Peyer's patch (tissue), 4 donors: ENCODE data around the gene AOPEP. TPM values are rescaled to one million over a fixed set of nuclear protein-coding genes. Genes with fewer than 3 reads are reported as not detected.

Source experiments
- DNase-seq, 3 donors: peaks; one replicate each; pipeline ENCODE4 v3.0.0-alpha.2; 2017 to 2019
- H3K27ac ChIP-seq, 4 donors: fragments of 200-600 bp; sonication (generic); one replicate each; pipeline ENCODE4 v1.5.1; 2016 to 2019
- H3K27me3 ChIP-seq, 2 donors: fragments of 200-600 bp; sonication (generic); one replicate each; pipeline ENCODE4 v1.5.1; 2019
- H3K36me3 ChIP-seq, 3 donors: fragments of 200-600 bp; sonication (generic); one replicate each; pipeline ENCODE4 v1.5.1; 2016 to 2019
- H3K4me1 ChIP-seq, 4 donors: fragments of 200-600 bp; sonication (generic); one replicate each; pipeline ENCODE4 v1.5.1; 2016 to 2019
- H3K4me3 ChIP-seq, 4 donors: fragments of 200-600 bp; sonication (generic); 1 replicate in 3 of 4; 2 replicates in 1 of 4; pipeline ENCODE4 v1.5.1; 2016 to 2019; ENCODE audit warnings: mild to moderate bottlenecking in 1 of 4
- H3K9me3 ChIP-seq, 4 donors: fragments of 200-600 bp; sonication (generic); one replicate each; pipeline ENCODE4 v1.5.1; 2016 to 2019; ENCODE audit warnings: mild to moderate bottlenecking in 1 of 4
- POLR2A ChIP-seq, 2 donors: fragments of 450-650 bp; IDR thresholded peaks; one replicate each; pipeline ENCODE4 v1.5.1; 2017; ENCODE audit warnings: antibody characterized with exemption in 2 of 2, mild to moderate bottlenecking in 2 of 2, moderate library complexity in 2 of 2
- total RNA-seq, 4 donors: library from RNA; depleted of rRNA; stranded (reverse); fragments of >200 nt; gene quantifications; one replicate each; pipeline ENCODE4 v1.1.0, GENCODE V29; 2016
- TF ChIP-seq, protein P1 (sequence below), 6 experiments: fragments of 450-650 bp in 4 of 6; fragments of 200-600 bp in 2 of 6; sonication (generic) in 1 of 6; IDR thresholded peaks; one replicate each; pipeline ENCODE4 v1.5.1; 2017 to 2019; ENCODE audit warnings: antibody characterized with exemption in 6 of 6, mild to moderate bottlenecking in 3 of 6, moderate library complexity in 1 of 6

AOPEP gene
- total RNA-seq, 4 donors from 2014 or later = 83.5 to 272 (median 117) TPM

- Histone ChIP-seq H3K9me3 (no peaks in the 10 kb centered on the region), H3K4me1 (peaks cover 0 to 73% (median 0%) of the 10 kb centered on the region in 4 donors), H3K36me3 (peaks cover 0 to 27% (median 0%) of the 10 kb centered on the region in 3 donors), H3K27me3 (no peaks in the 10 kb centered on the region), H3K27ac (peak overlapping the region in 1 of 4 donors; percentile 71), H3K4me3 (no peak overlapping the region)
- TF ChIP-seq, protein P1, sequence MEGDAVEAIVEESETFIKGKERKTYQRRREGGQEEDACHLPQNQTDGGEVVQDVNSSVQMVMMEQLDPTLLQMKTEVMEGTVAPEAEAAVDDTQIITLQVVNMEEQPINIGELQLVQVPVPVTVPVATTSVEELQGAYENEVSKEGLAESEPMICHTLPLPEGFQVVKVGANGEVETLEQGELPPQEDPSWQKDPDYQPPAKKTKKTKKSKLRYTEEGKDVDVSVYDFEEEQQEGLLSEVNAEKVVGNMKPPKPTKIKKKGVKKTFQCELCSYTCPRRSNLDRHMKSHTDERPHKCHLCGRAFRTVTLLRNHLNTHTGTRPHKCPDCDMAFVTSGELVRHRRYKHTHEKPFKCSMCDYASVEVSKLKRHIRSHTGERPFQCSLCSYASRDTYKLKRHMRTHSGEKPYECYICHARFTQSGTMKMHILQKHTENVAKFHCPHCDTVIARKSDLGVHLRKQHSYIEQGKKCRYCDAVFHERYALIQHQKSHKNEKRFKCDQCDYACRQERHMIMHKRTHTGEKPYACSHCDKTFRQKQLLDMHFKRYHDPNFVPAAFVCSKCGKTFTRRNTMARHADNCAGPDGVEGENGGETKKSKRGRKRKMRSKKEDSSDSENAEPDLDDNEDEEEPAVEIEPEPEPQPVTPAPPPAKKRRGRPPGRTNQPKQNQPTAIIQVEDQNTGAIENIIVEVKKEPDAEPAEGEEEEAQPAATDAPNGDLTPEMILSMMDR (IDR thresholded peaks at IDR 0.05) = no peak
- no peak for TF ChIP-seq POLR2A (IDR thresholded peaks at IDR 0.05)
- no peak for DNase-seq
These were observed 340.6 kb downstream of the AOPEP start for GRCh38 chr9:95067057-95067456.

DNA sequence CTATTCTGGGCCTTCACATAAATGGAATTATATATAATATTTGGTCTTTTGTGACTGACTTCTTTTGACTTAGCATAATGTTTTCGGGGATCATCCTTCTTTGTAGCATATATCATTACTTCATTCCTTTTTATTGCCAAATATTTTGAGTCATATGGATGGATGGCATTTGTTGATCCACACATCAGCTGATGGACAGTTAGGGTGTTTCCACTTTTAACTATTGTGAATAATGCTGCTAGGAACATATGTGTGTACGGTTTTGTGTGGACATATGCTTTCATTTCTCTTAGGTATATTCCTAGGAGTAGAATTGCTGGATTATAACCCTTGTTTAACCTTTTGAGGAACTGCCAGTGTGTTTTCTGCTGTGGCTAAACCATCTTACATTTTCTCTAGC, 341.4 kb downstream of the AOPEP start:
- TF ChIP-seq, protein P1 (IDR thresholded peaks at IDR 0.05) = no peak
- no peak for TF ChIP-seq POLR2A (IDR thresholded peaks at IDR 0.05)
- peak overlapping the region in 1 of 4 donors; percentile 13 for H3K27ac ChIP-seq

DNA sequence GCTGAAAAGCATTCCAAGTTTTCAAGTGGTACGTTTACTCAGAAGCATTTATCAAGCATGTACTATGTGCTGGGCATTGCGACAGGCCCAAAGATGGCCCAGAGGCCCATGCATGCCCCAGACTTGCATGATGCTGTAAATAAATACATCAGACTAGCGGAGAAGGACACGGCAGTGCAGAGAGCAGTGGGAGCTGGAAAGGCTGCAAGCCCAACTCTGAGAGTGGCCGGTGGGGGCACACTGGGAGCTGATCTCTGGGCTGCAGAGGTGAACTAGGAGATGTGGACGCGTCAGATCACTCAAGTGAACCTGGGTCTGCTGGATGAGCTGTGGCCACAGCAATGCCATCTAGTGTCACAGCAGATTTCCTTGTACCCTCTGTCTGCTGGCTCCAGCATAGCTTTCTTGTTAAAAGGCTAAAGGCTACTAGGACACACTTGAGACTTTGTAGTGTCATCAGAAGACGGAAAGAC, 344.1 kb downstream of the AOPEP start:
- no peak for TF ChIP-seq POLR2A (IDR thresholded peaks at IDR 0.05)
- TF ChIP-seq, protein P1 (IDR thresholded peaks at IDR 0.05) = peak in 3 of 6 experiments; percentile 24 to 36 (median 29)
- Histone ChIP-seq H3K27me3 (no peaks in the 10 kb centered on the region), H3K4me3 (no peak overlapping the region), H3K4me1 (peaks cover 0 to 60% (median 0%) of the 10 kb centered on the region in 4 donors), H3K36me3 (peaks cover 0 to 8% (median 0%) of the 10 kb centered on the region in 3 donors), H3K27ac (peak overlapping the region in 2 of 4 donors; percentile 54 to 55), H3K9me3 (no peaks in the 10 kb centered on the region)
- no peak for DNase-seq

More for the DNA sequence above, 341.4 kb downstream of the AOPEP start:
- Histone ChIP-seq H3K27me3 (no peaks in the 10 kb centered on the region), H3K36me3 (peaks cover 0 to 19% (median 0%) of the 10 kb centered on the region in 3 donors), H3K4me1 (peaks cover 0 to 73% (median 0%) of the 10 kb centered on the region in 4 donors), H3K4me3 (no peak overlapping the region), H3K9me3 (no peaks in the 10 kb centered on the region)
- no peak for DNase-seq

GRCh38 chr9:95071450-95071849, 345.0 kb downstream of the AOPEP start:
- no peaks in the 10 kb centered on the region for H3K9me3 ChIP-seq
- H3K27me3 ChIP-seq = no peaks in the 10 kb centered on the region
- peaks cover 0 to 6% (median 0%) of the 10 kb centered on the region in 3 donors for H3K36me3 ChIP-seq
- H3K4me3 ChIP-seq = no peak overlapping the region
- peaks cover 0 to 60% (median 0%) of the 10 kb centered on the region in 4 donors for H3K4me1 ChIP-seq
- TF ChIP-seq POLR2A (IDR thresholded peaks at IDR 0.05) = no peak
- TF ChIP-seq, protein P1 (IDR thresholded peaks at IDR 0.05) = no peak
- DNase-seq = no peak
- peak overlapping the region in 2 of 4 donors; percentile 7 to 25 for H3K27ac ChIP-seq

- Histone ChIP-seq H3K27me3 (no peaks in the 10 kb centered on the region), H3K27ac (peak overlapping the region in 2 of 4 donors; percentile 7 to 25)
- TF ChIP-seq, protein P1 (IDR thresholded peaks at IDR 0.05) = no peak
- no peak for TF ChIP-seq POLR2A (IDR thresholded peaks at IDR 0.05)
These were observed 345.4 kb downstream of the AOPEP start for GRCh38 chr9:95071925-95072324.

More at GRCh38 chr9:95071925-95072324, 345.4 kb downstream of the AOPEP start:
- H3K36me3 ChIP-seq = peaks cover 0 to under 1% (median 0%) of the 10 kb centered on the region in 3 donors
- no peak for DNase-seq
- no peaks in the 10 kb centered on the region for H3K9me3 ChIP-seq
- peaks cover 0 to 64% (median under 1%) of the 10 kb centered on the region in 4 donors for H3K4me1 ChIP-seq
- H3K4me3 ChIP-seq = no peak overlapping the region
